Esophagus muscularis mucosa (tissue), 4 donors: ENCODE data around the gene SMARCAD1. TPM values are rescaled to one million over a fixed set of nuclear protein-coding genes. Genes with fewer than 3 reads are reported as not detected.

Source experiments
- DNase-seq: peaks from one replicate; pipeline ENCODE4 v3.0.0-alpha.2; 2017; ENCODE audit errors: extremely low spot score
- H3K27ac ChIP-seq, 4 donors: fragments of 200-600 bp; sonication (generic); replicated peaks in 1 of 4; 1 replicate in 3 of 4; 2 replicates in 1 of 4; pipeline ENCODE4 v1.5.1; 2016 to 2019; ENCODE audit warnings: mild to moderate bottlenecking in 1 of 4
- H3K27me3 ChIP-seq, 4 donors: fragments of 200-600 bp; sonication (generic); one replicate each; pipeline versions ENCODE4 v1.5.1 to v1.6.0; 2016 to 2019
- H3K36me3 ChIP-seq, 4 donors: fragments of 200-600 bp; sonication (generic); one replicate each; pipeline ENCODE4 v1.5.1; 2016 to 2019
- H3K4me1 ChIP-seq, 4 donors: fragments of 200-600 bp; sonication (generic); one replicate each; pipeline ENCODE4 v1.5.1; 2016 to 2019
- H3K4me3 ChIP-seq, 4 donors: fragments of 200-600 bp; sonication (generic); 1 replicate in 2 of 4; 2 replicates in 2 of 4; pipeline ENCODE4 v1.5.1; 2016 to 2019; ENCODE audit warnings: mild to moderate bottlenecking in 4 of 4, moderate library complexity in 1 of 4
- H3K9me3 ChIP-seq, 4 donors: fragments of 200-600 bp; sonication (generic); 1 replicate in 3 of 4; 2 replicates in 1 of 4; pipeline ENCODE4 v1.5.1; 2016 to 2019
- EP300 ChIP-seq: sonication (generic); formaldehyde crosslinking; IDR thresholded peaks from one replicate; pipeline ENCODE4 v1.6.1; 2017; ENCODE audit warnings: antibody characterized with exemption
- POLR2A ChIP-seq: fragments of 450-650 bp; IDR thresholded peaks from one replicate; pipeline ENCODE4 v1.6.1; 2017; ENCODE audit warnings: antibody characterized with exemption, moderate library complexity, mild to moderate bottlenecking, low read depth
- POLR2AphosphoS5 ChIP-seq, 2 donors: sonication (generic); formaldehyde crosslinking; IDR thresholded peaks; one replicate each; pipeline ENCODE4 v1.6.1; 2017; ENCODE audit warnings: antibody characterized with exemption in 2 of 2
- WGBS: methylation state at CpG from one replicate; pipeline ENCODE4 v1.1.5; 2018; 5-methylcytosine and 5-hydroxymethylcytosine counted together
- intact Hi-C: fragments of 100-400 bp; cut with DNase I; formaldehyde crosslinking; loops from one replicate; pipeline ENCODE4 v1.15.1; 2023
- total RNA-seq, 4 donors: library from RNA; depleted of rRNA; stranded (reverse); fragments of >200 nt; gene quantifications; one replicate each; pipeline versions ENCODE4 v1.1.0 to v1.2.1, GENCODE V29; 2016
- TF ChIP-seq, protein P1 (sequence below), 3 experiments: fragments of 200-600 bp in 2 of 3; fragments of 450-650 bp in 1 of 3; sonication (generic) in 2 of 3; IDR thresholded peaks; one replicate each; pipeline ENCODE4 v1.5.1; 2017 to 2019; ENCODE audit warnings: antibody characterized with exemption in 3 of 3, mild to moderate bottlenecking in 2 of 3, moderate library complexity in 1 of 3

Gene SMARCAD1
- total RNA-seq, 4 donors from 2014 or later, result 12.3 to 19.1 (median 14.5) TPM

GRCh38 chr4:94325835-94326234 lies 118.2 kb downstream of the SMARCAD1 start:
- peaks cover 0 to 29% (median 26%) of the 10 kb centered on the region in 4 donors for H3K9me3 ChIP-seq
- TF ChIP-seq POLR2A (no peak), EP300 (no peak), POLR2AphosphoS5 (IDR thresholded peaks at IDR 0.05) (no peak)
- TF ChIP-seq, protein P1, sequence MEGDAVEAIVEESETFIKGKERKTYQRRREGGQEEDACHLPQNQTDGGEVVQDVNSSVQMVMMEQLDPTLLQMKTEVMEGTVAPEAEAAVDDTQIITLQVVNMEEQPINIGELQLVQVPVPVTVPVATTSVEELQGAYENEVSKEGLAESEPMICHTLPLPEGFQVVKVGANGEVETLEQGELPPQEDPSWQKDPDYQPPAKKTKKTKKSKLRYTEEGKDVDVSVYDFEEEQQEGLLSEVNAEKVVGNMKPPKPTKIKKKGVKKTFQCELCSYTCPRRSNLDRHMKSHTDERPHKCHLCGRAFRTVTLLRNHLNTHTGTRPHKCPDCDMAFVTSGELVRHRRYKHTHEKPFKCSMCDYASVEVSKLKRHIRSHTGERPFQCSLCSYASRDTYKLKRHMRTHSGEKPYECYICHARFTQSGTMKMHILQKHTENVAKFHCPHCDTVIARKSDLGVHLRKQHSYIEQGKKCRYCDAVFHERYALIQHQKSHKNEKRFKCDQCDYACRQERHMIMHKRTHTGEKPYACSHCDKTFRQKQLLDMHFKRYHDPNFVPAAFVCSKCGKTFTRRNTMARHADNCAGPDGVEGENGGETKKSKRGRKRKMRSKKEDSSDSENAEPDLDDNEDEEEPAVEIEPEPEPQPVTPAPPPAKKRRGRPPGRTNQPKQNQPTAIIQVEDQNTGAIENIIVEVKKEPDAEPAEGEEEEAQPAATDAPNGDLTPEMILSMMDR (IDR thresholded peaks at IDR 0.05), result no peak
- no peak overlapping the region for H3K27ac ChIP-seq
- 84% methylated on average over 1 of the region's 1 CpG for WGBS
- DNase-seq, result no peak
- no peaks in the 10 kb centered on the region for H3K36me3 ChIP-seq
- intact Hi-C loops, result no loop called here
- no peaks in the 10 kb centered on the region for H3K27me3 ChIP-seq
- H3K4me3 ChIP-seq, result no peak overlapping the region
- no peaks in the 10 kb centered on the region for H3K4me1 ChIP-seq

DNA sequence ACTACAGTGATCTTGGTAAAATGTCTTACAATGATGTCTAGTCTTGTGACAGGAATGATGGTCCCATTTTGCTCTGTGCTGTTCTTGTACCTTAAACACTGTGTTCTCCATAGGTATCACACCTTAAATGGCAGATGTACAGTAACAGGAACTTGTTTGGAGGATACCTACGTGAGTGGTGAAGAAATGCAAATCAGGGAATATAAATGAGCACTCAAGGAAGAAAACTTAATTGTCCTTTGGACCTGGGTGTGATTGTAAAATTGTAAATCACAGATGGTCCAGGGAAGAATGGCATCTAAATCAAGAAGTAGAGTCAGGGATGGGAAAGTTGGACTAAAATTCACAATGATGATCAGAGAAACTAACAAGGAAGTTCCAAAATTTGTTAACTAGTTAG lies 122.3 kb downstream of the SMARCAD1 start:
- H3K4me1 ChIP-seq, result peaks cover 0 to 5% (median 1%) of the 10 kb centered on the region in 4 donors
- 72% methylated on average over 1 of the region's 1 CpG for WGBS
- no peak for DNase-seq
- no peaks in the 10 kb centered on the region for H3K27me3 ChIP-seq
- TF ChIP-seq, protein P1 (IDR thresholded peaks at IDR 0.05), result no peak
- no peak for TF ChIP-seq POLR2AphosphoS5 (IDR thresholded peaks at IDR 0.05)
- TF ChIP-seq POLR2A, result no peak
- H3K9me3 ChIP-seq, result peaks cover 0 to 29% (median 22%) of the 10 kb centered on the region in 4 donors
- H3K27ac ChIP-seq, result no peak overlapping the region
- intact Hi-C loops, result no loop called here
- H3K36me3 ChIP-seq, result no peaks in the 10 kb centered on the region
- no peak overlapping the region for H3K4me3 ChIP-seq

GRCh38 chr4:94332983-94333590 lies 125.4 kb downstream of the SMARCAD1 start:
- intact Hi-C loops, result no loop called here
- H3K4me3 ChIP-seq, result no peak overlapping the region
- H3K27ac ChIP-seq, result no peak overlapping the region
- WGBS, result 55% methylated on average over 5 of the region's 5 CpGs
- no peaks in the 10 kb centered on the region for H3K9me3 ChIP-seq
- H3K4me1 ChIP-seq, result peaks cover 0 to 5% (median 2%) of the 10 kb centered on the region in 4 donors
- no peak for DNase-seq
- TF ChIP-seq POLR2A (no peak), POLR2AphosphoS5 (IDR thresholded peaks at IDR 0.05) (no peak), EP300 (no peak)
- TF ChIP-seq, protein P1 (IDR thresholded peaks at IDR 0.05), result peak in 1 of 3 experiments; percentile 14
- H3K27me3 ChIP-seq, result no peaks in the 10 kb centered on the region
- H3K36me3 ChIP-seq, result no peaks in the 10 kb centered on the region

DNA sequence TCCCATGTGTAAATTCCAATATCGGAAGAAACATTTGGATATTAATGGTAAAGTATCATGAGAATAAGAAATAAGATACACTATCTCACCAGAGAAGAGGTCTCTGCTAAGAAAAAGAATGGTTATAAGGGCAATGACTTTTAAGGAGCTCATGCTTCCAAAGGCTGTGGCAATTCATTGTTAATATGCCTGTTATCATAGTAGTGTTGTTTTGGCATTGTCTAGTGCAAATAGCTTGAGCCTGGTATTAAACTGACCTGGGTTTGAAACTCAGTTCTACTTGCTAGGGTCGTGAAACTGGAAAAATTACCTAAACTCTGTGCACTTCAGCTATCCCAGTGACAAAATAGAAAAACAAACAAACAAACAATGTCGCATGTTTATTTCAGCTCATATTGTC lies 126.2 kb downstream of the SMARCAD1 start:
- Histone ChIP-seq H3K36me3 (no peaks in the 10 kb centered on the region), H3K9me3 (no peaks in the 10 kb centered on the region), H3K4me1 (peaks cover 0 to 5% (median 2%) of the 10 kb centered on the region in 4 donors), H3K27me3 (no peaks in the 10 kb centered on the region), H3K27ac (no peak overlapping the region), H3K4me3 (no peak overlapping the region)
- TF ChIP-seq POLR2AphosphoS5 (IDR thresholded peaks at IDR 0.05) (no peak), EP300 (no peak), POLR2A (no peak)
- TF ChIP-seq, protein P1 (IDR thresholded peaks at IDR 0.05), result no peak
- no peak for DNase-seq
- intact Hi-C loops, result no loop called here
- 77% methylated on average over 3 of the region's 3 CpGs for WGBS

GRCh38 chr4:94334476-94334875 lies 126.8 kb downstream of the SMARCAD1 start:
- Histone ChIP-seq H3K27ac (no peak overlapping the region), H3K9me3 (no peaks in the 10 kb centered on the region), H3K4me1 (peaks cover 0 to 5% (median 2%) of the 10 kb centered on the region in 4 donors), H3K4me3 (no peak overlapping the region), H3K36me3 (no peaks in the 10 kb centered on the region), H3K27me3 (no peaks in the 10 kb centered on the region)
- intact Hi-C loops, result no loop called here
- WGBS, result 70% methylated on average over 2 of the region's 2 CpGs
- DNase-seq, result no peak
- TF ChIP-seq POLR2AphosphoS5 (IDR thresholded peaks at IDR 0.05) (no peak), POLR2A (no peak), EP300 (no peak)
- TF ChIP-seq, protein P1 (IDR thresholded peaks at IDR 0.05), result no peak
